ENCODE data around the gene RNF111.
"Not testable (repeated sequence)": the region's sequence is repeated elsewhere in the genome, so short reads cannot be mapped to it uniquely, and the experiment has no call there.

Gene RNF111

GRCh38 chr15:59140422-59141226, 153.2 kb downstream of the RNF111 start:
- no peak for DNase-seq

DNA sequence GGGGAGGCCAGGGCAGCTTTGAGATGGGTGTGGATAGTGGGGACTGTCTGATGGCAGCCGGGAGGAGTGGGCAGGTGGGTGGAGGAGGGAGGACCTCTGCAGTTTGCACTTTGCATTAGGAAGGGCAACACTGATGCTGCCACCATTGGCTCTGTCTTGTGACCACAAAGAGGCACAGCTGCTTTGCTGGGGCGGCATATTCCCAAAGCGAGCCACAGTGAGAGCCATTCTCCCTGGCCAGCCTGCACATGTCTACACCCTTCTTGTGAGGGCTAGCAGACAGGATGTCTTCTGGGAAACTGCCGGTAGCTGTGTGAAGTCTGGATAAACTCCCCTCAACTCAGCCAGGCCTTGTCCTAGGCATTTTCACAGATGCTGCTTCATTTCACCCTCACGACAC, 155.8 kb downstream of the RNF111 start:
- DNase-seq: no peak

DNA sequence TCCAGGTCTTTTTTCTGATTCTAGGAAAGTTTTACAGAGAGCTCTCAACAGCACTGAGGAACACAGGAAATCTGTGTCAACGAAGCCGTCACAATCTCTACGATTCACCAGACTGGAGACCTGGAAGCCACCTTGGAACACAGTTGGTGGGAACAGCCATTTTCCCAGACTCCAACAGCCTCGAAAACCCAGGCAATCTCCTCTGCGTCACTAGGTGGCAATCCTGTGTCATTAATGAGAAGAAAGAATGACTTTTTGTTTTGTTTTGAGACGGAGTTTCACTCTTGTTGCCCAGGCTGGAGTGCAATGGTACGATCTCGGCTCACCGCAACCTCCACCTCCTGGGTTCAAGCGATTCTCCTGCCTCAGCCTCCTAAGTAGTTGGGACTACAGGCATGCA, 157.1 kb downstream of the RNF111 start:
- DNase-seq: not testable (repeated sequence)

Data from SW 1271 (cell line).